ENCODE measurements around the gene CWF19L1. TPM values are rescaled to one million over a fixed set of nuclear protein-coding genes. Genes with fewer than 3 reads are reported as not detected.

Gene CWF19L1
- total and polyA plus RNA-seq, 2 of the 13 experiments (the other 11 are each of a cell fraction or from before 2014, with no cell fraction given) = 13.6 to 42.1 TPM

- TF ChIP-seq SMAD1 (CRISPR knock-in tag; IDR thresholded peaks at IDR 0.05; ENCODE audit: borderline replicate concordance, low read depth) (no peak), TGIF2 (CRISPR knock-in tag; IDR thresholded peaks at IDR 0.05) (peak; percentile 39; the same call in 1 of the 2 replicates), AHDC1 (CRISPR knock-in tag; IDR thresholded peaks at IDR 0.05; ENCODE audit: borderline replicate concordance) (peak; percentile 48; the same call in 1 of the 2 replicates), ZNF672 (CRISPR knock-in tag; IDR thresholded peaks at IDR 0.05) (no peak), YEATS4 (CRISPR knock-in tag; IDR thresholded peaks at IDR 0.05; ENCODE audit: borderline replicate concordance) (no peak), CSRNP2 (CRISPR knock-in tag; conservative IDR thresholded peaks at IDR 0.05; ENCODE audit: low read depth) (no peak), SP140L (CRISPR knock-in tag; IDR thresholded peaks at IDR 0.05; ENCODE audit: borderline replicate concordance) (no peak), NAIF1 (CRISPR knock-in tag; IDR thresholded peaks at IDR 0.05; ENCODE audit: borderline replicate concordance) (no peak), ZNF264 (CRISPR knock-in tag; IDR thresholded peaks at IDR 0.05) (no peak), ZNF234 (CRISPR knock-in tag; conservative IDR thresholded peaks at IDR 0.05) (no peak), ZNF530 (CRISPR knock-in tag; IDR thresholded peaks at IDR 0.05; ENCODE audit: low read depth) (no peak), ZNF12 (CRISPR knock-in tag; IDR thresholded peaks at IDR 0.05) (no peak), ZC3H13 (CRISPR knock-in tag; IDR thresholded peaks at IDR 0.05) (no peak; the same call in 1 of the 2 replicates), ZNF446 (CRISPR knock-in tag; IDR thresholded peaks at IDR 0.05) (no peak), HES4 (CRISPR knock-in tag; IDR thresholded peaks at IDR 0.05; ENCODE audit: borderline replicate concordance) (no peak), ZNF44 (CRISPR knock-in tag; IDR thresholded peaks at IDR 0.05) (no peak), ZNF362 (CRISPR knock-in tag; IDR thresholded peaks at IDR 0.05; ENCODE audit: borderline replicate concordance) (no peak), RNF219 (CRISPR knock-in tag; IDR thresholded peaks at IDR 0.05) (no peak)
These were observed 80.9 kb downstream of the CWF19L1 start (continued) for GRCh38 chr10:100186253-100187212.

All from HepG2 (cell line).